Muscle layer of colon (tissue), 2 donors: ENCODE data around the gene CD82.
"Not testable (repeated sequence)": the region's sequence is repeated elsewhere in the genome, so short reads cannot be mapped to it uniquely, and the experiment has no call there.

Source experiments
- H3K27ac ChIP-seq: one replicate; pipeline ENCODE4 v1.7.0; 2013; ENCODE audit warnings: low read depth, mild to moderate bottlenecking, low read length, moderate library complexity
- H3K27me3 ChIP-seq, 2 donors: one replicate each; pipeline ENCODE4 v1.7.0; 2013; ENCODE audit warnings: low read length in 2 of 2, mild to moderate bottlenecking in 2 of 2; ENCODE audit not compliant: insufficient read depth in 2 of 2, control insufficient read depth in 1 of 2
- H3K36me3 ChIP-seq: one replicate; pipeline ENCODE4 v1.7.0; 2013; ENCODE audit warnings: mild to moderate bottlenecking, low read length; ENCODE audit not compliant: insufficient read depth
- H3K4me1 ChIP-seq: one replicate; pipeline ENCODE4 v1.7.0; 2013; ENCODE audit warnings: mild to moderate bottlenecking, low read length; ENCODE audit not compliant: insufficient read depth
- H3K4me3 ChIP-seq, 2 donors: one replicate each; pipeline ENCODE4 v1.7.0; 2013; ENCODE audit warnings: low read length in 2 of 2, low read depth in 1 of 2, mild to moderate bottlenecking in 1 of 2, moderate library complexity in 1 of 2
- H3K9ac ChIP-seq: one replicate; pipeline ENCODE4 v1.7.0; 2013; ENCODE audit warnings: low read length
- H3K9me3 ChIP-seq: one replicate; pipeline ENCODE4 v1.7.0; 2013; ENCODE audit warnings: mild to moderate bottlenecking, low read length
- donor health status: abdominal sarcoma.
- donor health status: Adenocarcinoma of cecum.

CD82 gene

DNA sequence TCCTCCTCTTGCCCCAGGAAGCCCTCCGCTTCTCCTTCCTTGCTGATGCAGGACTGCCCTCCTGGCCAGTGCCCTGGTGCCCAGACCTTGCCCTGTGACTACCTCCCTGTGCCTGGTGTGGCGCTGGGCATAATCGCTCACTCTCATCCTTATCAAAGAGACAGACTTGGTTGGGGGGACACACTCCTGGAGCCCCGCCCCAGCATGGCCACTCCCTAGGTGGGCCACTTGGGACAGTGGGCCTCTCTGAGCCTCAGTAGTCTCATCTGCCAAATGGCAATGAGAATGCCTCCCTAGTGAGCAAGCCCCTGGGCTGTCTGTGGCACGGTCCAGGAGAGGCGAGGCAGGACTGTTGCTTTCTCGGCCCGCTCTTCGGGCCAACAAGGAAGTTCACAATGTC lies 88.6 kb downstream of the CD82 start:
- no peaks in the 10 kb centered on the region for H3K36me3 ChIP-seq
- H3K27ac ChIP-seq: no peak overlapping the region
- no peak overlapping the region for H3K4me3 ChIP-seq
- H3K9me3 ChIP-seq: no peaks in the 10 kb centered on the region
- H3K4me1 ChIP-seq: no peaks in the 10 kb centered on the region
- no peak overlapping the region for H3K9ac ChIP-seq
- no peaks in the 10 kb centered on the region for H3K27me3 ChIP-seq

GRCh38 chr11:44654596-44654995 lies 89.1 kb downstream of the CD82 start:
- H3K4me1 ChIP-seq: no peaks in the 10 kb centered on the region
- H3K27ac ChIP-seq: no peak overlapping the region
- H3K27me3 ChIP-seq: no peaks in the 10 kb centered on the region
- no peak overlapping the region for H3K9ac ChIP-seq
- no peaks in the 10 kb centered on the region for H3K36me3 ChIP-seq
- H3K4me3 ChIP-seq: no peak overlapping the region
- H3K9me3 ChIP-seq: no peaks in the 10 kb centered on the region

- Histone ChIP-seq H3K27ac (no peak overlapping the region), H3K27me3 (no peaks in the 10 kb centered on the region), H3K36me3 (no peaks in the 10 kb centered on the region), H3K4me1 (no peaks in the 10 kb centered on the region), H3K9ac (no peak overlapping the region), H3K4me3 (no peak overlapping the region), H3K9me3 (no peaks in the 10 kb centered on the region)
Observed at GRCh38 chr11:44657836-44658505, 92.5 kb downstream of the CD82 start.

GRCh38 chr11:44658506-44658850 lies 93.0 kb downstream of the CD82 start:
- Histone ChIP-seq H3K9ac (no peak overlapping the region), H3K9me3 (no peaks in the 10 kb centered on the region), H3K36me3 (no peaks in the 10 kb centered on the region), H3K4me3 (no peak overlapping the region), H3K27ac (no peak overlapping the region), H3K27me3 (no peaks in the 10 kb centered on the region), H3K4me1 (no peaks in the 10 kb centered on the region)

GRCh38 chr11:44659641-44660040 lies 94.2 kb downstream of the CD82 start:
- no peaks in the 10 kb centered on the region for H3K27me3 ChIP-seq
- H3K4me3 ChIP-seq: no peak overlapping the region
- no peak overlapping the region for H3K9ac ChIP-seq
- H3K4me1 ChIP-seq: no peaks in the 10 kb centered on the region
- H3K27ac ChIP-seq: no peak overlapping the region
- H3K36me3 ChIP-seq: no peaks in the 10 kb centered on the region
- no peaks in the 10 kb centered on the region for H3K9me3 ChIP-seq

- H3K27me3 ChIP-seq, H3K4me1 ChIP-seq, H3K36me3 ChIP-seq, H3K27ac ChIP-seq, H3K9ac ChIP-seq, H3K9me3 ChIP-seq, H3K4me3 ChIP-seq: not testable (repeated sequence)
Observed at GRCh38 chr11:44660535-44660934, 95.1 kb downstream of the CD82 start.

DNA sequence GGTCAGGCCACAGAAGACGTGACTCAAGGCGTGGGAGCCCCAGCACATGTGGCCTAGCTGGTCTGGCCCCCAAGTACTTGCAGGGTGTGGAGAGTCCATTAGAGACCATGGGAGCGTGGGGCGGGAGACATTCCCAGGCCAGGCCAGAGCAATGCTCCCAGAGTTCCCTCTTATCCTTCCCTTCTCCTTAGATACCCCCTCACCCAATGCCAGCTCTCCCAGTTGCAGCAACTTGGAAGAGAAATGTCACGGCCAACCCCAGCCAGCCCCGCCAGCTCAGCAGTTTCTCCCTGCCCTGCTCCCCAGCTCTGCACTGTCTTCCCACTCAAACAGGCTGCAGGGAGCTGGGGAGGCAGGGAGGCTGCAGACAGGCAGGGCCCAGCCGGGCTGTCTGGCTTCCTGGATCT lies 95.9 kb downstream of the CD82 start:
- H3K9ac ChIP-seq: no peak overlapping the region
- H3K27ac ChIP-seq: no peak overlapping the region
- no peak overlapping the region for H3K4me3 ChIP-seq

More for the DNA sequence above, 95.9 kb downstream of the CD82 start:
- Histone ChIP-seq H3K9me3 (no peaks in the 10 kb centered on the region), H3K36me3 (no peaks in the 10 kb centered on the region), H3K4me1 (no peaks in the 10 kb centered on the region), H3K27me3 (no peaks in the 10 kb centered on the region)
